22Rv1 (cell line): ENCODE measurements around the gene DDX27.

ENCODE experiments used
- CTCF ChIP-seq: fragments of 450-650 bp; IDR thresholded peaks from 2 replicates; pipeline ENCODE4 v1.5.1; 2017; ENCODE audit warnings: mild to moderate bottlenecking
- ZFX ChIP-seq: fragments of 450-650 bp; IDR thresholded peaks from 2 replicates; pipeline ENCODE4 v1.6.1; 2017; ENCODE audit warnings: antibody characterized with exemption, borderline replicate concordance

- TF ChIP-seq CTCF (no peak), ZFX (no peak)
These were observed 43.2 kb downstream of the DDX27 start for GRCh38 chr20:49262444-49262843.
